ENCODE data around the gene RAB15. TPM values are rescaled to one million over a fixed set of nuclear protein-coding genes. Genes with fewer than 3 reads are reported as not detected.

RAB15 gene
- total and polyA plus RNA-seq, 11 donors = 12.0 to 70.4 (median 22.5) TPM

- H3K4me3 ChIP-seq = peak overlapping the region in 11 of 12 donors; percentile 19 to 54 (median 33)
- peak overlapping the region; percentile 73 to 99 (median 87) for H3K27ac ChIP-seq
- TF ChIP-seq, protein P1, sequence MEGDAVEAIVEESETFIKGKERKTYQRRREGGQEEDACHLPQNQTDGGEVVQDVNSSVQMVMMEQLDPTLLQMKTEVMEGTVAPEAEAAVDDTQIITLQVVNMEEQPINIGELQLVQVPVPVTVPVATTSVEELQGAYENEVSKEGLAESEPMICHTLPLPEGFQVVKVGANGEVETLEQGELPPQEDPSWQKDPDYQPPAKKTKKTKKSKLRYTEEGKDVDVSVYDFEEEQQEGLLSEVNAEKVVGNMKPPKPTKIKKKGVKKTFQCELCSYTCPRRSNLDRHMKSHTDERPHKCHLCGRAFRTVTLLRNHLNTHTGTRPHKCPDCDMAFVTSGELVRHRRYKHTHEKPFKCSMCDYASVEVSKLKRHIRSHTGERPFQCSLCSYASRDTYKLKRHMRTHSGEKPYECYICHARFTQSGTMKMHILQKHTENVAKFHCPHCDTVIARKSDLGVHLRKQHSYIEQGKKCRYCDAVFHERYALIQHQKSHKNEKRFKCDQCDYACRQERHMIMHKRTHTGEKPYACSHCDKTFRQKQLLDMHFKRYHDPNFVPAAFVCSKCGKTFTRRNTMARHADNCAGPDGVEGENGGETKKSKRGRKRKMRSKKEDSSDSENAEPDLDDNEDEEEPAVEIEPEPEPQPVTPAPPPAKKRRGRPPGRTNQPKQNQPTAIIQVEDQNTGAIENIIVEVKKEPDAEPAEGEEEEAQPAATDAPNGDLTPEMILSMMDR (IDR thresholded peaks at IDR 0.05) = no peak
- TF ChIP-seq POLR2A (IDR thresholded peaks at IDR 0.05) = peak; percentile 44 to 78
- 55 to 77% (median 63%) methylated on average over 8 of the region's 8 CpGs for WGBS, 4 donors
- peaks cover 0 to 16% (median 8%) of the 10 kb centered on the region in 9 donors for H3K36me3 ChIP-seq
- intact Hi-C loops (cut with DNase I) = no loop called here
- H3K27me3 ChIP-seq = no peaks in the 10 kb centered on the region
- no peaks in the 10 kb centered on the region for H3K9me3 ChIP-seq
- DNase-seq (peak in 4 of 5 donors; percentile 76 to 93 (median 78)), ATAC-seq (peak; percentile 81 to 91 (median 86))
- peaks cover 0 to 56% (median 17%) of the 10 kb centered on the region in 12 donors for H3K4me1 ChIP-seq
Measured at GRCh38 chr14:64950889-64951288, 21.2 kb downstream of the RAB15 start.

DNA sequence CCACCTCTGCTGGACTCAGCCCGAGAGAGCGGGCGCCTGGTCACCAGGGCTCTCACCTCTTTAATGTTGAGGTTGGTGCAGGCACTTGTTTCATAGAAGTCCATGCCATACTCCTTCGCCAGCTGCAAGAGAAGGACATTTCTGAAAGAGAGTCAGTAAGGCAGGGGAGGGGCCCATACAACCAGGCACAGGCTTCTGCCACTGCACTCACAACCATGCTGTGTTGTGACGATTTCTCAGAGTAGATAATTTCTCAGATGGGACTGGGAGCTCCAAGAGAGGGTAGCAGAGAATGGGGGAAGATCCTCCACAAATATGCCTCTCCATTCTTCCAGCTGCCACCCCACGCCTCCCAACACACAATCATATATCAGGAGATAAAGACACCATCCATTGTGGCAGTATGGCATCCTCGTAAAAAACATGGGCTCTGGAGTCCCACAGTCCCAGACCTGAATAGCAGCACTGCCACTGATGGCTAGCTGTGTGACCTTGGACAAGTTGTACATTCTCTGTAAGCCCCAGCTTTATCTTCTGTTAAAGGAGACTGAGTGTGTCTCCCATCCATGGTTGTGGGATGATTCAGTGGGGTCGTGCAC, 23.4 kb downstream of the RAB15 start:
- DNase-seq (no peak), ATAC-seq (peak in 1 of 4 donors; percentile 1)
- TF ChIP-seq, protein P1 (IDR thresholded peaks at IDR 0.05) = no peak
- TF ChIP-seq POLR2A (IDR thresholded peaks at IDR 0.05) = no peak
- WGBS, 4 donors = 70 to 93% (median 87%) methylated on average over 7 to 8 of the region's 8 CpGs
- Histone ChIP-seq H3K4me3 (no peak overlapping the region), H3K27me3 (no peaks in the 10 kb centered on the region), H3K9me3 (no peaks in the 10 kb centered on the region), H3K27ac (peak overlapping the region in 8 of 12 donors; percentile 32 to 99 (median 87)), H3K4me1 (peaks cover 0 to 56% (median 20%) of the 10 kb centered on the region in 12 donors), H3K36me3 (peaks cover 0 to 24% (median 9%) of the 10 kb centered on the region in 9 donors)
- intact Hi-C loops (cut with DNase I) = no loop called here

DNA sequence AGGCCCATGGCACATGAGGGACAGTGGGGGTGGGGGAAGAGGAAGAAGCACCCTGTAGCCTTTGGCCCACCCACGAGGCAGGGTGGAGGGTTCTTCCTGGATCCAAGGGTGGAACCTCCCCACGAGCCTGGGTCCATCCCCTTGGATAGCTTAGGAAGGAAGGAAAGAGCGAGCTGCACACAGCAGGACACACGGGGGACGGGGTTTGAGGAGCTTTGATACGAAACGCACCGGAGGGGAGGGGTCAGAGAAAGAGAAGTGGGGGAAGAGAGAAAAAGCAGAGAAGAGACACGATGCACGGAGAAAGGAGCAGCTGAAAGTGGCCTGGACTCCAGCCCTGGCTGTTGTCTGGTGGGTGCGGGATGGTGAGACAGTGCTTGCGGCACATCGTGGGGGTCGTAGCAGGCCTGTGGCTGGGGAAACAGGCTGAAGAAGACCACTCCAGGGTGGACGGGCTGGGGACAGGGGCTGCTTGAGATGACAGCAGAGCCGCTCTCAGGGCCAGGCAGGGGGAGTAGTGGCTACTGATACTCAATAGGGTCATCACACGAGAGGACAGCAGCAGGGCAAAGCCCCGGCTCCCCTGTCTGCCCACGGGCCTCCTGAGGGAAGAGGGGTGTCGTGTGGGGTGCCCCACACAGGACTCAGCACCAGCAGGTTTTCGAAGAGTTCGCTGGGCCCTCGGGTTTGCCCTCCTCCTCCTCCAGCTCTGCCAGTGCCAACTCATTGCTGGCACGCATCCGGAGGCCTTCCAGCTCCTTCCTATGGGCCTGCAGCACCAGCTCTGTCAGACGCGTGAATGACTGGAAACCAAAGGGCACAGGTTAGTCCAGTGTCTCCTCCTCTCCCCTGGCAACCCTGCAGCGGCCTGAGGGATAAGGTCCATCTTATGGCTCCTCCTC, 24.2 kb downstream of the RAB15 start:
- H3K27ac ChIP-seq = peak overlapping the region in 8 of 12 donors; percentile 32 to 99 (median 87)
- WGBS, 4 donors = 82 to 86% (median 84%) methylated on average over 23 to 28 of the region's 28 CpGs
- peaks cover 0 to 49% (median 20%) of the 10 kb centered on the region in 12 donors for H3K4me1 ChIP-seq
- H3K36me3 ChIP-seq = peaks cover 0 to 29% (median 9%) of the 10 kb centered on the region in 9 donors
- no peak for TF ChIP-seq POLR2A (IDR thresholded peaks at IDR 0.05)
- TF ChIP-seq, protein P1 (IDR thresholded peaks at IDR 0.05) = no peak
- H3K4me3 ChIP-seq = no peak overlapping the region
- H3K27me3 ChIP-seq = no peaks in the 10 kb centered on the region
- intact Hi-C loops (cut with DNase I) = no loop called here
- DNase-seq = peak in 4 of 5 donors; percentile 42 to 84 (median 56)
- H3K9me3 ChIP-seq = no peaks in the 10 kb centered on the region
- ATAC-seq = peak in 3 of 4 donors; percentile 10 to 44 (median 37)
